Stimulated activated CD4-positive, alpha-beta T cell treated with anti-CD3 and anti-CD28 coated beads, Interleukin-4, amount 100 ng/mL, for 1 hour (primary cell): ENCODE data around the gene ACTR1A.
A peak's percentile ranks its signal among the peaks of the same experiment; 100 is the strongest.

Experiments used
- DNase-seq: peaks from one replicate; pipeline ENCODE4 v3.0.0-alpha.2; 2020

The ACTR1A gene

GRCh38 chr10:102452672-102453340 lies 49.7 kb downstream of the ACTR1A start:
- DNase-seq: peak; percentile 54

GRCh38 chr10:102451105-102451969 lies 51.2 kb downstream of the ACTR1A start, which contains the start of gene C10orf95:
Gene C10orf95 (minus strand): TSS chr10:102451543. CDS start chr10:102451093, 450 bp downstream.
- DNase-seq: peak; percentile 9

DNA sequence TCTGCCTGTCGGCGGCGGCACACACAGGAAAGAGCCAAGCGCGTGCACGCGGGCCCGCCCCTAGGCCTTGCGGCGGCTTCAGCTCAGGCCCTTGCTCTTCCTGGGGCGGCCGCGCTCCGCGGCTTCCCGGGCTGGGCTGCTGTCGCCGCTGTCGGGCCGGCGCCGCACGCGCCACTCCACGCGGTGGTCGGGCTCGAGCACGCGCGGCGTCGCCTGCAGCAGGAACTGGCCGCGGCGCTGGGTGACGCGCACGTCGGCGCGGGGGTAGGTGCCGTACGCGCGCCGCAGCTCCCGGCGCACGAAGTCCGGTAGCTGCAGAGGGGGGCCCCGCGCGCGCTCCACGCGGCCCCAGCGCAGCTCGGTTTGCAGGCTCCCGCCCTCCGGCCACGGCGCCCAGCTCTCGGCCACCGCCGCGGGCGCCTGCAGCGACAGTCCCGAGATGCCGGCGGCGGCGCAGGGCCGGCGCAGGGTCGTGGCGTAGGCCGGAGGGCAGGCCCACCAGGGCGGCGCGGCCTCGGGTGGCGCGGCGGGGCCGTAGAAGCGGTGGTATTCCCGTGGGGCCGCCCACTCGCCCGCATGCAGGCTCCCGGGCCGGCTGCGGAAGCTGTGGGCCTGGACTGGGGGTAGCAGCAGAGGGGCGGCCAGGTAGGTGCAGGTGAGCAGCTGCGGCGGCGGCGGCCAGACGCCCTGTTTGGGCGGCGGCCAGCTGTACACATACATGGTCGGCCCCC lies 52.0 kb downstream of the ACTR1A start:
- peak; percentile 84 for DNase-seq

- no peak for DNase-seq
Observed at GRCh38 chr10:102450124-102450373, 52.5 kb downstream of the ACTR1A start.

DNA sequence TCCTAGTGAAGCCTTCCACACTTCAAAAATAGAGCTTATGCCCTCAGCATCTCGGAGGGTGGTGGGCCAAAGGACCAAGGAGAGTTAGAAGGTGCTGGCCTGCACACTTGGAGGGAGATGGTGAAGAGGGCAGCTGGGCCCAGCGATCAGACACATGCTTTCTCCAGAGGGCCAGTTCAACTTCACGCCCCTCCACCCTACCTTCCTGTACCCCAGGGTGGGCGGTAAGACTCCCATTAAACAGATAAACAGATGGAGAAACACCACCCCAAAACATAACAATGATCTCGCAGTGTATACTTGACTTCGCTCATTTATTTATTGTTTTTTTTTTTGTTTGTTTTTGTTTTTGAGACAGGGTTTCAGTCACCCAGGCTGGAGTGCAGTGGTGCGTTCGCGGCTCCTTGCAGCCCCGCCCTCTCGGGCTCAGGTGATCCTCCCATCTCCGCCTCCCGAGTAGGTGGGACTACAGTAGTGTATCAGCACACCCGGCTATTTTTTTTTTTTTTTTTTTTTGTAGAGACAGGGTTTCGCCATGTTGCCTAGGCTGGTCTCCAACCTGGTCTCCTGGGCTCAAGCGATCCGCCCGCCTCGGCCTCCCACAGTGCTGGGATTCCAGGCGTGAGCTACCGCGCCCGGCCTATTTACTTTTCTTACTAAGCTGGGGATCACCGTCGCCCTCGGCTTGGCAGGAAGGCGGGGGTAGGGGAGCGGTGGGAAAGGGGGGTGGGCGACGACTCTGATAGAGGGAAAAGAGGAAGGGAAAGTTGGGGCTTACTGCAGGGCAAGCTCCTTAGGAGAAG lies 53.0 kb downstream of the ACTR1A start:
- DNase-seq: peak; percentile 85

- no peak for DNase-seq
Observed at GRCh38 chr10:102444851-102445250, 57.7 kb downstream of the ACTR1A start.

DNA sequence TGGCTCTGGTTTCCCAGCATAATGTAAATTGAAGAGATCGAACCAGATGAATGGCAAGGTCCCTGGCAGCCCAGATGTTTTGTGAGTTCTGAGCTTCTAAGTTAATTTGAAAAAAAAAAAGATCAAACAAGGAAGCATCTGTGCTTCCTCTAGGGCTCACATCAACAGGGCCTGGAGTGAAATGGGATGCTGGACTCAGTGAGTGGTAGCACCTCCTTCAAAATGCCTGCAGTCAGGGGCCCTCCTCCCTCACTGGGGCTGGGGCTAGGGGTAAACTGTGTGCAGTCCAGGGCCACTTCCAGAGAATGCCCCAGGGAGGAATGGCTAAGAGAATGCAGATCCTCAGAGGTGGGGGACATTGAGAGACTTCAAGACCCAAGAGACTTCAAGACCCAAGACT lies 64.1 kb downstream of the ACTR1A start:
- DNase-seq: no peak

- DNase-seq: no peak
Observed at GRCh38 chr10:102437515-102437914, 65.0 kb downstream of the ACTR1A start.

DNA sequence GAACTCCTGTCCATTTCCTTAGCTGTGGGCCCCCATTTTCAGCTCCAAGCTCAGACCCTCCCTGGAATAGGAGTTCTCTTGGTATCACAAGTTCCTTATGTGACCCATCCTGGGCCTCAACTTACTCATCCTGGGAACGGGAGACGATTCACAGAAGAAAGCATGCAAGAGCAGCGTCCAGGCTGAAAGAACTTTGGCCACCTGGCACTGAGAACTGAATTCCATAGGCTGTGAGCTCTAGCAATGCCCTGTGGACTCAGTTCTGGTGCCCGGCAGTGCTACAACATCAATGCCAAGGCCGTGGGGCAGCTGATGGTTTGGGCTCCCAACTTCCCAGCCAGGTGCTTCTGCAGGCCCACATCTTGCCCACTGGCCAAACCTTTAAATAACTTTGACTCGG lies 66.2 kb downstream of the ACTR1A start:
- no peak for DNase-seq

DNA sequence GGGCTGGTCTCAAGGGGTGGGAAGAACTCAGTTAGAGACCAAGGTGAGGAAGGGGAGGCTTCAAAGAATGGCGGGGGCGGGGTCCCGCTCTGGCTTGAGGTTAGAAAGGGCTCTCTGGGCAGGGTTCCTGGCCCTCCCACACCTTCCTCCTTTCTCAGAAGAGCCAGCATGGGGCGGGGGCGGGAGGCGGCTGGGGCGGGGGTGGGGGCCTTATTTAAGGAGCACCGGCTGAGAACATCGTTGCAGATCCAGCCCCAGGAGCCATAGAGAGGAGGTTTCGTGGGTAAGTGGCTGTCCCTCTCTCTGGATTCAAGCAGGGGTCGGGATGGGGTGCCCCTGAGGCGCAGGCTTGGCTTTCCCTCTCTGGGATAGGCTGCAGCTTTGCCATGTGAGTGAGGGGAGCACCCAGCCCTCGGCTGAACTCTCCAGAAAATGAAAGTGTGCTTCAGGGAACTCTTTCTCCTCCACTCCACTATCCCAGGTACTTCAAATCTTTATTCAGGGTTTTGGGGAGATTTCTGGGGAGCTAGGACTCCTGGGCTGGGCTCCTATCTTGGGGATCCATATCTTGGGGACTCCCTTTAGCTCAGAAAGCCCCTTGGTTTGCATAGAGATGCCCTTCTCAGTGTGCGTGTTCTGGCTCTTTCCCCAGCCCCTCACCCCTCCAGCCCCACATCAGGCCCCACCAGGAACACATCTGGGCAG lies 66.8 kb downstream of the ACTR1A start:
- peak; percentile 42 for DNase-seq

DNA sequence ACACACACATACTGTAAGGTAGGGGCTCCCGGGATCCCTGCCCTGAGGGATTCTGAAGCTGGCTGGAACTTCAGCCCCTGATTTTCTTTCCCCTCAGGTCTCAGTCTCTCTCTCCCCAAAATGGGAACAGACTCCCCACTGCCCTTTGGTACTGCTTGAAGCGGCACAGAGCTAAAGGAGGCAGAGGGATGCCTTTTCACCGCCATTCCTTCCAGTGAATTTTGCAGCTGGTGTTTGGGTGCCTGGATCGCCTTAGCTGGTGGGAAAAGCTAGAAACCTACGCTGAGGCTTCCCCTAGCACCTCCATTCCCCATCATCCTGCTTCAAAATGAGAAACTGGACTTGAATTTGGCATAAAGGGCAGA lies 67.4 kb downstream of the ACTR1A start:
- no peak for DNase-seq

DNA sequence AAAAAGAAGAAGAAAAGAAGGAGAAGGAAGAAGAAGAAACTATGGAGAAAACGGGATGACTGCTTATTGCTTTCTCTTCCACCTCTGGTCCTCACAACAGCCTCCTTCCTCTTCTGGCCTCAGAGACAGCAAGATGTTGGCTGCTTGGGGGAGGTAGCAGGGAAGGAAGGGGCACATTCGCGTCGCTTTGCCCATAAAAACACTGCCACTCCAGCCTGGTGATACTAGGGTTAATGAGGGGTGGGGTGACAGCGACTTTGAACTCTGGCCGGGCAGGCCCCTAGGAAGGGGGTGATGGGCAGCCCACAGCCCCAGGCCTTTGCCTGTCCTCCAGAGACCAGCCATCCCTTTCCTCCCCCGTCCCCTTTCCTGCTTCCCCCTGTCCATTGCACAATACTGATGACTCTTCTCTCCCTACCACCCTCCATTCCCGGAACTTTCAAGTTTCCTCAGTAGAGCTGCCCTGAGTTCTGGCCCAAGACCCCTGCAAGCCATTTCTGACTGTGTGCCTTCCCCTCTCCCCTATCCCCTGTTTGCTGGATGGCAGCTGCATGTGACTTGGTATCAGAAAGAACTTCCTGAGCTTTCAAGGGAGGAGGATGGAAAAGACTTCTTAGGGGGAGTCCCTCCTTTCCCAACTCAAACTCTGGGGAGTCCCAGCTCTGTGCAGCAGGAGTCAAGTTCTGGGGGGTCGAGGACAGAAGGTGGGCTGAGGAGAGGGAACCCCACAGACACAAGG lies 67.9 kb downstream of the ACTR1A start:
- DNase-seq: no peak

DNA sequence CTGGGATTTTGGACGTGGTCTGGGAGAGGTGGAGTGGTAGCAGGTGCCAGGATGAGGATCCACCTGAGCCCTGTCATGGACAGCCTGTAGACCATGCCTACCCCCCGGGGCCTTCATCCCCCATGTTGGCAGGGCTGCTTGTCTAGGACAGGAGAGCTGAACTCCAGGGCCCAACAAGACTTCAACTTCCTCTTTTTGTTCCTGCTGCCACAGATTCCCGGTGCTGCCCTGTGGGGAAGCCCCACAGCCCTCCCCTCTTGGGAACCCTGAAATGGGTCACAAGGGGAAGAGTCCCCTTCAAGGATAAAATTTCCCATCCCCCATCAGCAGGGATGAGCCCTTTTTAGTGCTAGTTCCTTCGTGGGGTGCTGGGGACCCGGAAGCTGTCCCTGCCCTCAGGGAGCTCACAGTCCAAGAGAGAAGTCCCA lies 68.9 kb downstream of the ACTR1A start:
- DNase-seq: no peak

- peak; percentile 97 for DNase-seq
Observed at GRCh38 chr10:102432162-102432950, 70.2 kb downstream of the ACTR1A start, which contains the start of gene CUEDC2. Gene CUEDC2 (minus strand): TSS chr10:102432574. CDS start chr10:102425188, 7,386 bp downstream.

DNA sequence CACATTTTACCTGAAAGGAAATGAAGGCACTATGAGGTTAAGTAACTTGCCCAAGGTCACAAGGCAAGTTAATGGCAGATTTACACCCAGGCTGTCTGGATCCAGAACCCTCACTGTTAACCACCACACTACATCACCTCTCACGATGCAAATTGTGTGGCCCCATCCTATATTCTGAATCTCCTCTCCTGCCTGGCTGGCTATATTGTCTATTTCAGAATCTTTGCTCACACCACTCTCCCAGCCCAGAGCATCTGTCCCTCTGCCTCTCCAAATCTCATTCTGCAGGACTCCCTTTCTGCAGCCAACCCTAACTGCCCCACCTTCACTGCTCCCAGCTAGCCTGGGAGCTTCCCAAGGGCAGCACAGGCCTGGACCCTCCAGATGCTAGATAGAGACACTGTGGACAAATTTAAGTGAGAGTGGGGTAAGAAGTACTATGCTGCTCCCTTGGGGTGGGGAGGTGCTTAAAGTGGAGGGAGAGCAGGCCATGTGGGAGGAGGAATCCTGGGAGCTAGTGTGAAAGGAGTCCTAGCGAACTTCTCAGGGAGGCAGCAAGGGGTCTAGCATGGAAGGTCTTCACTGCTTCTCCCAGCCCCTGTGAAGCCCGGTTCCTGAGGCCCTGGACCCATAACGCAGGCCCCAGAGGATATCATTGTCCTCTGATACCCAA lies 70.9 kb downstream of the ACTR1A start:
- DNase-seq: no peak

GRCh38 chr10:102429468-102429867 lies 73.0 kb downstream of the ACTR1A start:
- no peak for DNase-seq
